Measurements from ENCODE around the gene FAM24B.
"Not testable (repeated sequence)": the region's sequence is repeated elsewhere in the genome, so short reads cannot be mapped to it uniquely, and the experiment has no call there.

The FAM24B gene

DNA sequence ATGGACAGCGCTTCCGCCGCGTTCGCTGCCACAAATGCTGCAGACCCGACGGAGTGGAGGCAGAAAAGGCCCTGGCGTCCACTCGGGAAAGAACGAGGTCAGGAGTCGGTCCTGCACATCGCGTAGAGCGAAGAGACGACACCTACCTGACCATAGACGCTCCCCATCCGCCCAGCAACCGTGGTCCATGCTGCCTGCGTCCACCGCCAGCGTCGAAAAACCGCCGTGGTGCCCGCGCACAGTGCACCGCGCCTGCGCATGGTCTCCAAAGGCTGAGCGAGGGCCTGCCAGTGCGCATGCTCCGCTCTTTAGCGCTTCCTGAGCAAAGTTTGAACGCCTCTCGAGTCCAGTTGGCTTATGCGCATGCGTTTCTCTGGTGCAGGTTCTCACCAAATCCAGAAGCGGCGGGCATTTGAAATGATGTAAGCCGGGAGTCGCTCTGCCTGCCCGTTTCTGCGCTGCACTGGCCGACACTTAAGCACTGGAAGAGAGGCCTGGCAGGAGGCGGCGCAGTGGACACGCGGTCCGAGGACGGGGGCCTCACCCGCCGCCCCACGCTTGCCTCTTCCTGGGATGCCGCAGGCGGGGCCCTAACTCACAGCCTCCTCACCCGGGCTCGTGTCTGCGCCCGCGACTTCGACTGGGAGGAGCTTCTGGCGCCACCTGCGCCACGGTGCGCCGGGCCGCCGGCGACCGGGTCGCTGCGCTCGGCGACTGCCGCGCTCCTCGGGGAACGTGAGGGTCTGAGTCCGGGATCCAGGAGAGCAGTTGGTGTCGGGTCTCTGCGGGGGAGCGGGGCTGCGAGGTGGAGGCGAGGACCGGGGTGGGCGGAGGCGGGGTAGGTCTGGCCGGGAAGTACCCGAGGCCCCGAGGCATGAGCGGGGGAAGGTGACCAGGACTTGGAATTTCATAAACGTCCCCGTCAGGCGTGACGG is at the start of gene FAM24B:
FAM24B (minus strand) TSS at position 243 of the 935 bp plus-strand sequence. CDS start 29,066 bp downstream, outside the sequence.
- H3K27ac ChIP-seq, result peak within 1 kb of the TSS in 16 of 21 experiments; percentile 9 to 72 (median 60)
- peak within 1 kb of the TSS; percentile 37 to 76 (median 58) for H3K4me3 ChIP-seq

GRCh38 chr10:122915700-122916099 is 36.3 kb upstream of the FAM24B start:
- Histone ChIP-seq H3K4me3 (no peak overlapping the region), H3K27ac (no peak overlapping the region)

- H3K4me3 ChIP-seq, result no peak overlapping the region
- H3K27ac ChIP-seq, result no peak overlapping the region
Observed at GRCh38 chr10:122911889-122912484, 32.6 kb upstream of the FAM24B start.

DNA sequence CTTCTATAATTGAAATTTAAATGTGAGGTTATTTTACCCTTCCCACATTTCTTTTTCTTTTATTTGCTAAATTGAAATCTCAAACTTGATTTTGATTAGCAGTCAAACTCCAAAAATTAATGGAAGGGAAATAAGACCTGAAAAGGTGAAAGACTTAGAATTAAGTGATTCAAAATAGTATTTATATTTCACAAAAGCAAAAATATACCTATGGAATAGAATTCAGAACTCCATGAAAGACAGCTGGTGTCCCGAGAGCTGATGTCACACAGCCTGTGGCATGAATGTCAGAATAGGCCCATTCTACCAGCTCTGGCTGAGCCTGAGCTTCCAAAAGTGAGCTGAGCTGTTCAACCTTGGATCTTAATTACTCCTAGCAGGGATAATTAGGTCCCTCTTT is 30.9 kb upstream of the FAM24B start, which contains the start of gene FAM24A:
FAM24A (plus strand) TSS at position 301 of the 400 bp plus-strand sequence. CDS start 1,025 bp downstream, outside the sequence.
- H3K27ac ChIP-seq, result no peak within 1 kb of the TSS

DNA sequence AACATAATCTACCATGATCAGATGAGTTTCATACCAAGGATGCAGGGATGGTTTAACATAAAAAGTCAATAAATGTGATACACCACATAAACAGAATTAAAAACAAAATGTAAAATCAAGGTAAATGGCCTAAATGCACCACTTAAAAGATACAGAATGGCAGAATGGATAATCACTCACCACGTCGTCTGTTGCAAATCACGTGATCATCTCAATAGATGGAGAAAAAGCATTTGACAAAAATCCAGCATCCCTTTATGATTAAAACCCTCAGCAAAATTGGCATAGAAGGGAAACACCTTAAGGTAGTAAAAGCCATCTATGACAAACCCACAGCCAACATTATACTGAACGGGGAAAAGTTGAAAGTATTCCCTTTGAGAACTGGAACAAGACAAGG is 24.5 kb upstream of the FAM24B start:
- H3K27ac ChIP-seq, H3K4me3 ChIP-seq: not testable (repeated sequence)

More for the DNA sequence above, 30.9 kb upstream of the FAM24B start, which contains the start of gene FAM24A:
- H3K4me3 ChIP-seq, result no peak within 1 kb of the TSS

DNA sequence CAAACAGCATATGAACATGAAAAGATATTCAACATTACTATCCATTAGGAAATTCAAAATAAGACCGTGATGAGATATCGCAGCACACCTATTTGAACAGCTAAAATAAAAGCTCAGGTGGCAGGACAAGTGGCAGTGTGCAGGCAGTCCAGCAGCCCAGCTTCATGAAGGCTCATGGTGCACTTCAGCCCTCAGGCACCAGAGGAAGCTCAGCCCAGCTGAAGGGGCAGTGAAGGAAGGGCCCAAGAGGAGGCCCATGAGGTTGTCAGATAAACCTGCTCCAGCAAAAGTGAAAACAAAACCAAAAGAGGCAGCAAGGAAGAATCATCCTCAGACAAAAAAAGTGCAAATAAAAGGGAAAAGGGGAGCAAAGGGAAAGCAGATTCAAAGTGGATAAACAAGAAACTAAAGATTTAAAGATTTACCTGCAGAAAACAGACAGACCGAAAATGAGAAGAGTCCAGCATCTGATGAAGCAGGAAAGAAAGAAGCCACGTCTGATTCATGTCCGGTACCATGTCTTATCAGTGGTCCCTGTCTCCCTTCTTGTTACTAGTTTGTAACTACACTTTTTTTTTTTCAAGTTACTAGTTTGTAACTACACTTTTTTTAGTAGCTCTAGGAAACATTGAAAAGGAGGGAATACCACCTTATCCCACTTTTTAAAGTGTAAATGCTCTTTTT is 15.0 kb upstream of the FAM24B start:
- no peak overlapping the region for H3K4me3 ChIP-seq

GRCh38 chr10:122884166-122884565 is 4.8 kb upstream of the FAM24B start:
- H3K4me3 ChIP-seq, result no peak overlapping the region
- no peak overlapping the region for H3K27ac ChIP-seq

More for the DNA sequence above, 15.0 kb upstream of the FAM24B start:
- no peak overlapping the region for H3K27ac ChIP-seq

- no peak overlapping the region for H3K4me3 ChIP-seq
- no peak overlapping the region for H3K27ac ChIP-seq
Observed at GRCh38 chr10:122882766-122883165, 3.4 kb upstream of the FAM24B start.

DNA sequence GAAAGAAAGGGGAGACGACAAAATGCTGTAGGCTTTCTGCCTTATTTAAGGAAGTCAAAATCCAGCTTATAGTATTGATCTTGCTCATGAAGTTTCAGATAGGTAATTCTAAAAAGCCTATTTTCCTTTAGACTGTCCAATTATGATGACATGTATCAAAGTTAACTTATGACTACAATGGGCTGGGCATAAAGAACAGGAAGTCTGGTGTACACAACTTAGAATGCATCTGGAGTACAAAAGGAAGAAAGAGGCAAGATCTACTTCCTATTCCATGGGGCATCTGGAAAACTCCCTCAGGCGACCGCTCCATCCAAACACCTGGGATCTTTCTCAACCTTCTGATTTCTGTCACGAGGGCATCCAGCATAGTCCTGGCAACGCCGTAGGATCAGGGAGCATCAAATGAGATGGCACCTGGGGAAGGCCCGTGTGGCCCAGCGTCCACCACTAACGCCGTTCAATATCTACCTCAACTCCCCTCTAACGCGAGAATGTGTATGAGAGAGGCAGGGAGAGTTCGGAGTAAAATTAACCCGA is 512 bp downstream of the FAM24B start:
- peak overlapping the region in 12 of 21 experiments; percentile 27 to 72 (median 61) for H3K27ac ChIP-seq
- H3K4me3 ChIP-seq, result peak overlapping the region; percentile 37 to 76 (median 58)

- Histone ChIP-seq H3K4me3 (no peak overlapping the region), H3K27ac (no peak overlapping the region)
Observed at GRCh38 chr10:122877264-122877663, 2.1 kb downstream of the FAM24B start.

DNA sequence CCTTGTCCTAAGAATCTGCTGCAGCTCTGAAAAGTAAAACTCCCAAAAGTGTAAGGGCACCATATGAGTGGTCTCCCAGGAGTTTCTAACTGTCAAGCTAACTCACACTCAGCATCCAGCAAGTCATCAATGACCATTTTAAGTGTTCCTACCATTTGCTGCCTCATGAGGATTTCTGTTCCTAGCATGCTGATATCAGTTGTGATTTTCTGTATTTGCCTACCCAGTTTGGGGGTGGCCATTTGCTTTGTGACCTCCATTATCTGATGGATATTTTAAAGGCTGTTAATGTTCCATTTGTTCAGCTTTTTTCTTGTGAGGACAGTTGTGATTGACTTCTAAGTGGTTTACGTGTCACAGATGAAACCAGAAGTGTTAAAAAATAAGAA is 2.9 kb downstream of the FAM24B start:
- H3K27ac ChIP-seq, result no peak overlapping the region
- no peak overlapping the region for H3K4me3 ChIP-seq

GRCh38 chr10:122875843-122876466 is 3.4 kb downstream of the FAM24B start:
- H3K4me3 ChIP-seq, result no peak overlapping the region
- no peak overlapping the region for H3K27ac ChIP-seq

DNA sequence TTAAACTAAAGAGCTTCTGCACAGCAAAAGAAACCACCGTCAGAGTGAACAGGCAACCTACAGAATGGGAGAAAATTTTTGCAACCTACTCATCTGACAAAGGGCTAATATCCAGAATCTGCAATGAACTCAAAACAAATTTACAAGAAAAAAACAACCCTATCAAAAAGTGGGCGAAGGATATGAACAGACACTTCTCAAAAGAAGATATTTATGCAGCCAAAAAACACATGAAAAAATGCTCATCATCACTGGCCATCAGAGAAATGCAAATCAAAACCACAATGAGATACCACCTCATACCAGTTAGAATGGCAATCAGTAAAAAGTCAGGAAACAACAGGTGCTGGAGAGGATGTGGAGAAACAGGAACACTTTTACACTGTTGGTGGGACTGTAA is 7.4 kb downstream of the FAM24B start:
- not testable (repeated sequence) for H3K4me3 ChIP-seq, H3K27ac ChIP-seq

- not testable (repeated sequence) for H3K4me3 ChIP-seq, H3K27ac ChIP-seq
Observed at GRCh38 chr10:122868768-122869167, 10.6 kb downstream of the FAM24B start.

GRCh38 chr10:122866757-122867482 is 12.5 kb downstream of the FAM24B start:
- not testable (repeated sequence) for H3K4me3 ChIP-seq

GRCh38 chr10:122864901-122865300 is 14.5 kb downstream of the FAM24B start:
- no peak overlapping the region for H3K4me3 ChIP-seq
- no peak overlapping the region for H3K27ac ChIP-seq

More at GRCh38 chr10:122866757-122867482, 12.5 kb downstream of the FAM24B start:
- H3K27ac ChIP-seq, result not testable (repeated sequence)

DNA sequence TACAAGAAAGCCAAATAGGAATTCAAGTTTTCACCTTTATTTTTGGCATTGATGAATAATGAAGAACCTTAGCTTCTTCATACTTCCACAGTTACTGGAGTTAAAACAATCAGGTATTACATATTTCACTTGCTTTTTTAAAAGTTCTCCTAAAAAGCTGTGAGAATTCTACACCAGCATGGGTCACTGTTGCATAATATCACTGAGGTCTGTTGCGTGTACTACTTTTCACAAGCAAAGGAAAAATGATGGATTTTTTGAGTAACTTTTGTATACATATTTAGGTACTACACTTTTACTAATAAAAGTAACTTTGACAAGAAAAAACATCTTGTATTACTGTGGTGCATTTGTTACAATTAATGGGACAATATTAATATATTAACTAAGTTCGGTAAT is 15.2 kb downstream of the FAM24B start:
- no peak overlapping the region for H3K4me3 ChIP-seq
- H3K27ac ChIP-seq, result no peak overlapping the region

- Histone ChIP-seq H3K4me3 (no peak overlapping the region), H3K27ac (no peak overlapping the region)
Observed at GRCh38 chr10:122863216-122864193, 15.9 kb downstream of the FAM24B start.

All from skin epidermis (tissue), 12 donors.